Measurements from ENCODE around the gene ZNF200.

GRCh38 chr16:3282730-3283542 is 48.0 kb upstream of the ZNF200 start, which contains the start of gene ZNF263:
- TF ChIP-seq, protein P1, sequence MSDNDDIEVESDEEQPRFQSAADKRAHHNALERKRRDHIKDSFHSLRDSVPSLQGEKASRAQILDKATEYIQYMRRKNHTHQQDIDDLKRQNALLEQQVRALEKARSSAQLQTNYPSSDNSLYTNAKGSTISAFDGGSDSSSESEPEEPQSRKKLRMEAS (IDR thresholded peaks at IDR 0.05), result peak; percentile 93
- TF ChIP-seq, protein P2, sequence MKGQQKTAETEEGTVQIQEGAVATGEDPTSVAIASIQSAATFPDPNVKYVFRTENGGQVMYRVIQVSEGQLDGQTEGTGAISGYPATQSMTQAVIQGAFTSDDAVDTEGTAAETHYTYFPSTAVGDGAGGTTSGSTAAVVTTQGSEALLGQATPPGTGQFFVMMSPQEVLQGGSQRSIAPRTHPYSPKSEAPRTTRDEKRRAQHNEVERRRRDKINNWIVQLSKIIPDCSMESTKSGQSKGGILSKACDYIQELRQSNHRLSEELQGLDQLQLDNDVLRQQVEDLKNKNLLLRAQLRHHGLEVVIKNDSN (IDR thresholded peaks at IDR 0.05), result peak; percentile 93
- TF ChIP-seq EP300 (IDR thresholded peaks at IDR 0.05; ENCODE audit: borderline replicate concordance) (0 out of 2 replicates have a peak, but pooled peaks have one; percentile 13), TAF1 (IDR thresholded peaks at IDR 0.05; ENCODE audit: low read depth) (peak; percentile 62), CEBPB (IDR thresholded peaks at IDR 0.05) (no peak), ZBTB7A (IDR thresholded peaks at IDR 0.05; ENCODE audit: low read depth) (no peak), TEAD4 (IDR thresholded peaks at IDR 0.05) (no peak), RAD21 (IDR thresholded peaks at IDR 0.05; ENCODE audit: low read depth) (no peak), FOXM1 (IDR thresholded peaks at IDR 0.05; ENCODE audit: borderline replicate concordance, low read depth) (no peak), TCF12 (IDR thresholded peaks at IDR 0.05; ENCODE audit: low read depth) (peak; percentile 40), EGR1 (IDR thresholded peaks at IDR 0.05) (0 out of 2 replicates have a peak, but pooled peaks have one; percentile 12)
